Astrocyte (in vitro differentiated cells and primary cell): ENCODE results near the gene TCAIM. TPM values are rescaled to one million over a fixed set of nuclear protein-coding genes. Genes with fewer than 3 reads are reported as not detected.

Source experiments
- DNase-seq: peaks from one replicate; pipeline ENCODE4 v3.0.0-alpha.2; 2010; ENCODE audit warnings: low read depth
- FAIRE-seq: peaks from 2 replicates; lab custom pipeline; 2011; peaks lifted over from hg19 to GRCh38; lab: Jason Lieb, UNC
- H2AFZ ChIP-seq: 2 replicates; pipeline ENCODE4 v1.6.0; 2012; ENCODE audit warnings: low read depth, low read length, inconsistent platforms
- H3K27ac ChIP-seq: 2 replicates; pipeline ENCODE4 v1.5.1; 2011; ENCODE audit warnings: low read depth, low read length, inconsistent platforms
- H3K27me3 ChIP-seq: 2 replicates; pipeline ENCODE4 v1.6.0; 2011; ENCODE audit warnings: low read length, inconsistent platforms; ENCODE audit not compliant: insufficient read depth
- H3K36me3 ChIP-seq: 2 replicates; pipeline ENCODE4 v1.5.1; 2011; ENCODE audit warnings: low read length, inconsistent platforms; ENCODE audit not compliant: insufficient read depth
- H3K4me1 ChIP-seq: 2 replicates; pipeline ENCODE4 v1.5.1; 2011; ENCODE audit warnings: low read length, inconsistent platforms; ENCODE audit not compliant: insufficient read depth
- H3K4me2 ChIP-seq: 2 replicates; pipeline ENCODE4 v1.6.0; 2012; ENCODE audit warnings: low read length, inconsistent platforms
- H3K4me3 ChIP-seq: 2 replicates; pipeline ENCODE4 v1.5.1; 2011; ENCODE audit warnings: low read depth, mild to moderate bottlenecking, low read length, inconsistent platforms; ENCODE audit not compliant: insufficient read depth
- H3K79me2 ChIP-seq: 2 replicates; pipeline ENCODE4 v1.6.0; 2012; ENCODE audit warnings: mild to moderate bottlenecking, low read length, inconsistent platforms; ENCODE audit not compliant: insufficient read depth
- H3K9ac ChIP-seq: 2 replicates; pipeline ENCODE4 v1.6.0; 2012; ENCODE audit warnings: mild to moderate bottlenecking, low read length, inconsistent platforms
- H3K9me3 ChIP-seq: 2 replicates; pipeline ENCODE4 v1.5.1; 2012; ENCODE audit warnings: low read depth, mild to moderate bottlenecking, low read length, inconsistent platforms; ENCODE audit not compliant: insufficient read depth
- H4K20me1 ChIP-seq: 2 replicates; pipeline ENCODE4 v1.6.0; 2012; ENCODE audit warnings: low read length, inconsistent platforms; ENCODE audit not compliant: insufficient read depth
- H3K27ac Mint-ChIP-seq: one replicate; pipeline ENCODE4 v1.8.0; 2021; ENCODE audit warnings: mild to moderate bottlenecking, mixed read lengths; ENCODE audit not compliant: unreplicated experiment
- H3K27me3 Mint-ChIP-seq: one replicate; pipeline ENCODE4 v1.8.0; 2021; ENCODE audit warnings: low read depth, mixed read lengths; ENCODE audit not compliant: unreplicated experiment
- H3K36me3 Mint-ChIP-seq: one replicate; pipeline ENCODE4 v1.8.0; 2021; ENCODE audit warnings: low read depth, mixed read lengths; ENCODE audit not compliant: unreplicated experiment
- H3K4me1 Mint-ChIP-seq: one replicate; pipeline ENCODE4 v1.8.0; 2021; ENCODE audit warnings: low read depth, mixed read lengths; ENCODE audit not compliant: unreplicated experiment
- H3K4me3 Mint-ChIP-seq: one replicate; pipeline ENCODE4 v1.8.0; 2021; ENCODE audit warnings: mild to moderate bottlenecking, moderate library complexity, mixed read lengths; ENCODE audit not compliant: unreplicated experiment
- H3K9me3 Mint-ChIP-seq: one replicate; pipeline ENCODE4 v1.8.0; 2021; ENCODE audit warnings: mild to moderate bottlenecking, mixed read lengths; ENCODE audit not compliant: unreplicated experiment
- EZH2 ChIP-seq: IDR thresholded peaks from 2 replicates; pipeline ENCODE4 v1.6.1; 2012; ENCODE audit warnings: mild to moderate bottlenecking, low read length, inconsistent platforms; ENCODE audit not compliant: insufficient read depth
- total RNA-seq: library from RNA; stranded (reverse); gene quantifications from 2 replicates; pipeline ENCODE4 v1.2.1, GENCODE V29; 2021
- TF ChIP-seq, protein P1 (sequence below): IDR thresholded peaks from 2 replicates; pipeline ENCODE4 v1.5.1; 2011; ENCODE audit warnings: low read depth, mild to moderate bottlenecking, inconsistent platforms, low read length, moderate library complexity; ENCODE audit not compliant: insufficient read depth

The TCAIM gene
- total RNA-seq, 1 donor from 2014 or later: 25.5 TPM

DNA sequence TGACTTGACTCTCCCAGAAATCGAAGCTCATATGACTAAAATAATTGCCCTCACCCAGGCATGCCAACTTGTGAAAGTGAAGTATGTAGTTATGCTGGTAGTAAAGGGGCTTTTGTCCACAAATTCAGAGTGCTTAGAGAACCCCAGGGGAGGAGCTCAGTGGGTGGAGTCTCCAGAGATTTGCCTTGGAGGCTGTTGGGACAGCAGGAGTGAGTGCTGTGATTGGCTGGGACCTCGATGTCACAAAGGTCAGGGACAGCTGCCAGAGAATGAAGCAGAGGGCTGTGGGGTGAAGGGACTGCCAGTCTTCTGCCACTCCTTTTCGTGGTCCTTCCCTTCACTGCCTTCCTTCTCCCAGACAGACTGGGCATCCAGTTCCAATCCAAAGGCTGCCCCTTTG, 89.1 kb downstream of the TCAIM start:
- Histone ChIP-seq H2AFZ (no peak overlapping the region), H3K27me3 (no peaks in the 10 kb centered on the region), H4K20me1 (no peaks in the 10 kb centered on the region), H3K27ac (no peak overlapping the region), H3K4me3 (no peak overlapping the region), H3K4me2 (no peak overlapping the region), H3K79me2 (no peaks in the 10 kb centered on the region), H3K4me1 (no peaks in the 10 kb centered on the region), H3K9me3 (no peaks in the 10 kb centered on the region), H3K9ac (no peak overlapping the region), H3K36me3 (no peaks in the 10 kb centered on the region)
- TF ChIP-seq EZH2: no peak
- TF ChIP-seq, protein P1, sequence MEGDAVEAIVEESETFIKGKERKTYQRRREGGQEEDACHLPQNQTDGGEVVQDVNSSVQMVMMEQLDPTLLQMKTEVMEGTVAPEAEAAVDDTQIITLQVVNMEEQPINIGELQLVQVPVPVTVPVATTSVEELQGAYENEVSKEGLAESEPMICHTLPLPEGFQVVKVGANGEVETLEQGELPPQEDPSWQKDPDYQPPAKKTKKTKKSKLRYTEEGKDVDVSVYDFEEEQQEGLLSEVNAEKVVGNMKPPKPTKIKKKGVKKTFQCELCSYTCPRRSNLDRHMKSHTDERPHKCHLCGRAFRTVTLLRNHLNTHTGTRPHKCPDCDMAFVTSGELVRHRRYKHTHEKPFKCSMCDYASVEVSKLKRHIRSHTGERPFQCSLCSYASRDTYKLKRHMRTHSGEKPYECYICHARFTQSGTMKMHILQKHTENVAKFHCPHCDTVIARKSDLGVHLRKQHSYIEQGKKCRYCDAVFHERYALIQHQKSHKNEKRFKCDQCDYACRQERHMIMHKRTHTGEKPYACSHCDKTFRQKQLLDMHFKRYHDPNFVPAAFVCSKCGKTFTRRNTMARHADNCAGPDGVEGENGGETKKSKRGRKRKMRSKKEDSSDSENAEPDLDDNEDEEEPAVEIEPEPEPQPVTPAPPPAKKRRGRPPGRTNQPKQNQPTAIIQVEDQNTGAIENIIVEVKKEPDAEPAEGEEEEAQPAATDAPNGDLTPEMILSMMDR: no peak
- H3K27ac Mint-ChIP-seq: no peak overlapping the region
- H3K4me3 Mint-ChIP-seq: no peak overlapping the region
- no peaks in the 10 kb centered on the region for H3K36me3 Mint-ChIP-seq
- DNase-seq: no peak
- H3K27me3 Mint-ChIP-seq: peaks cover 6% of the 10 kb centered on the region
- FAIRE-seq: no peak
- peaks cover 2% of the 10 kb centered on the region for H3K9me3 Mint-ChIP-seq
- no peaks in the 10 kb centered on the region for H3K4me1 Mint-ChIP-seq

DNA sequence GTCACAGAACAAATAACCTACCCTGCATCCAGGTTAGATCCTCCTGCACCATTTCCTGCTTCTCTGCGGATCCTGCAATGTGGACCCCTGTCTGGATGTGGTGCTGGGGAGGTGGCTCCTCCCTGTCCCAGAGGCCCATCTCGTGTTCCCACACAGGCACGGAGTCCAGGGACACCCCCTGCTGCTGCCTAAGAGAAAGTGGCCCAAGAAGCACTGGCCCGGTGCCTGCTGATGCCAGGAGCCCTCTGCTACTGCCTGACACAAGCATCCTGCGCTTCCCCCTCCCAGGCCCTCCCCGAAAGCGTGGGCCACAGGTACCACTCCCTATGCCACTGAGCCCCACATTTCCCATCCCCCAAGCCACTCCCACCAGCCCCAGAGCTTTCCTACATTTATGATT, 90.3 kb downstream of the TCAIM start:
- no peak for FAIRE-seq
- DNase-seq: no peak
- no peak overlapping the region for H3K4me2 ChIP-seq
- H3K9me3 Mint-ChIP-seq: peaks cover 2% of the 10 kb centered on the region
- peaks cover 6% of the 10 kb centered on the region for H3K27me3 Mint-ChIP-seq
- H2AFZ ChIP-seq: no peak overlapping the region
- no peaks in the 10 kb centered on the region for H3K36me3 Mint-ChIP-seq
- no peaks in the 10 kb centered on the region for H4K20me1 ChIP-seq
- no peaks in the 10 kb centered on the region for H3K36me3 ChIP-seq
- H3K27me3 ChIP-seq: no peaks in the 10 kb centered on the region
- H3K27ac Mint-ChIP-seq: no peak overlapping the region
- no peak overlapping the region for H3K27ac ChIP-seq
- no peak overlapping the region for H3K4me3 Mint-ChIP-seq
- no peaks in the 10 kb centered on the region for H3K79me2 ChIP-seq
- H3K9ac ChIP-seq: no peak overlapping the region
- H3K4me1 ChIP-seq: no peaks in the 10 kb centered on the region
- no peaks in the 10 kb centered on the region for H3K9me3 ChIP-seq
- no peak overlapping the region for H3K4me3 ChIP-seq
- H3K4me1 Mint-ChIP-seq: no peaks in the 10 kb centered on the region
- TF ChIP-seq, protein P1: no peak
- no peak for TF ChIP-seq EZH2

DNA sequence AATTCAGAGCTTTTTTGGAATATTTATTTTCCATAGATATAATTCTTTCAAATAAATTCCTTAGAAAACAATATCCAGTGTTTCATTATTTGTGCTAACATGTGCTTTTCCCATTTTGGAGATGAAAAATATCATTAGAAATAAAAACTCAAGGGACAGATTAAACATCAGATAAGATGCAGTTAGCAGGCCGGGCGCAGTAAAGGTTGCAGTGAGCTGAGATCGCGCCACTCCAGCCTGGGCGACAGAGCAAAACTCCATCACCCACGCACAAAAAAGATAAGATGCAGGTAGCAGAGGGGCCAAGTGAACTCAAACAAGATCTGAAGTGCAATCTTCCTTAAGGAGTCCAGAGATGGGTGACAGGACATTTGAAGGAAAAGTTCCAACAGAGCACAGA, 90.9 kb downstream of the TCAIM start:
- Histone ChIP-seq H3K79me2 (no peaks in the 10 kb centered on the region), H3K4me3 (no peak overlapping the region), H2AFZ (no peak overlapping the region), H3K9ac (no peak overlapping the region), H3K9me3 (no peaks in the 10 kb centered on the region), H3K4me1 (no peaks in the 10 kb centered on the region), H3K36me3 (no peaks in the 10 kb centered on the region), H3K27me3 (no peaks in the 10 kb centered on the region), H3K27ac (no peak overlapping the region), H4K20me1 (no peaks in the 10 kb centered on the region), H3K4me2 (no peak overlapping the region)
- no peak for FAIRE-seq
- Mint-ChIP-seq H3K27ac (no peak overlapping the region), H3K9me3 (no peaks in the 10 kb centered on the region), H3K4me1 (no peaks in the 10 kb centered on the region), H3K36me3 (no peaks in the 10 kb centered on the region), H3K4me3 (no peak overlapping the region), H3K27me3 (peaks cover 4% of the 10 kb centered on the region)
- no peak for DNase-seq
- TF ChIP-seq, protein P1: no peak
- no peak for TF ChIP-seq EZH2
